WTC11 (cell line): ENCODE measurements around the gene MMP19. TPM values are rescaled to one million over a fixed set of nuclear protein-coding genes. Genes with fewer than 3 reads are reported as not detected.

Source experiments
- ATAC-seq: fragments of 200-7000 bp; cut with Tn5 transposase; 2 replicates; pipeline ENCODE4 v1.10.0; 2021; ENCODE audit warnings: mild to moderate bottlenecking, moderate library complexity
- CTCF ChIA-PET: fragments of 300-600 bp; sonication (Branson Sonifier 250); formaldehyde crosslinking; loops from one replicate; lab custom pipeline; 2021; ENCODE audit warnings: antibody characterized with exemption; lab: Charles Lee
- POLR2A ChIA-PET: fragments of 350-600 bp; sonication (Branson Sonifier 250); formaldehyde crosslinking; loops from one replicate; lab custom pipeline; 2021; ENCODE audit warnings: antibody characterized with exemption; lab: Charles Lee
- DNase-seq: peaks from one replicate; pipeline ENCODE4 v3.0.0; 2021; ENCODE audit warnings: low spot score
- H3K27ac Mint-ChIP-seq: 2 replicates; pipeline ENCODE4 v1.8.0; 2021; ENCODE audit warnings: mixed read lengths
- H3K27me3 Mint-ChIP-seq: 2 replicates; pipeline ENCODE4 v1.8.0; 2021; ENCODE audit warnings: low read depth, mild to moderate bottlenecking, moderate library complexity, mixed read lengths
- H3K36me3 Mint-ChIP-seq: 2 replicates; pipeline ENCODE4 v1.8.0; 2021; ENCODE audit warnings: mixed read lengths
- H3K4me1 Mint-ChIP-seq: 2 replicates; pipeline ENCODE4 v1.8.0; 2022; ENCODE audit warnings: mixed read lengths
- H3K4me3 Mint-ChIP-seq: 2 replicates; pipeline ENCODE4 v1.8.0; 2021; ENCODE audit warnings: mild to moderate bottlenecking, moderate library complexity, mixed read lengths
- H3K9me3 Mint-ChIP-seq: 2 replicates; pipeline ENCODE4 v1.8.0; 2021; ENCODE audit warnings: mixed read lengths
- CBFB ChIP-seq: sonication (generic); formaldehyde crosslinking; IDR thresholded peaks from 2 replicates; pipeline ENCODE4 v1.8.1; 2022; ENCODE audit warnings: mild to moderate bottlenecking, low read depth, missing genetic modification reagents
- CREB1 ChIP-seq: sonication (generic); formaldehyde crosslinking; IDR thresholded peaks from 2 replicates; pipeline ENCODE4 v1.8.0; 2023; ENCODE audit warnings: mild to moderate bottlenecking, missing genetic modification reagents
- CREM ChIP-seq: sonication (generic); formaldehyde crosslinking; IDR thresholded peaks from 2 replicates; pipeline ENCODE4 v1.8.1; 2022; ENCODE audit warnings: mild to moderate bottlenecking, missing genetic modification reagents, moderate library complexity
- ETV6 ChIP-seq: sonication (generic); formaldehyde crosslinking; IDR thresholded peaks from 2 replicates; pipeline ENCODE4 v1.8.1; 2022; ENCODE audit warnings: mild to moderate bottlenecking, missing genetic modification reagents
- FOXJ3 ChIP-seq: sonication (generic); formaldehyde crosslinking; IDR thresholded peaks from 2 replicates; pipeline ENCODE4 v1.9.0; 2021; ENCODE audit warnings: missing genetic modification reagents, mild to moderate bottlenecking, borderline replicate concordance
- FOXK1 ChIP-seq: sonication (generic); formaldehyde crosslinking; IDR thresholded peaks from 2 replicates; pipeline ENCODE4 v1.8.0; 2022; ENCODE audit warnings: mild to moderate bottlenecking, moderate library complexity, missing genetic modification reagents
- NR1H2 ChIP-seq: sonication (generic); formaldehyde crosslinking; IDR thresholded peaks from 2 replicates; pipeline ENCODE4 v1.9.0; 2021; ENCODE audit warnings: mild to moderate bottlenecking, moderate library complexity, missing genetic modification reagents
- SOX15 ChIP-seq: fragments of 250-450 bp; sonication (Bioruptor Pico); IDR thresholded peaks from 2 replicates; pipeline ENCODE4 v1.9.0; 2021; ENCODE audit warnings: mild to moderate bottlenecking
- TCF7 ChIP-seq: sonication (generic); formaldehyde crosslinking; IDR thresholded peaks from 2 replicates; pipeline ENCODE4 v1.8.0; 2022; ENCODE audit warnings: mild to moderate bottlenecking, low read depth, missing genetic modification reagents, moderate library complexity
- TEAD4 ChIP-seq: sonication (generic); formaldehyde crosslinking; IDR thresholded peaks from 2 replicates; pipeline ENCODE4 v1.8.0; 2022; ENCODE audit warnings: mild to moderate bottlenecking, missing genetic modification reagents
- ZNF232 ChIP-seq: sonication (generic); formaldehyde crosslinking; IDR thresholded peaks from 2 replicates; pipeline ENCODE4 v1.8.0; 2022; ENCODE audit warnings: mild to moderate bottlenecking, missing genetic modification reagents
- ZNF423 ChIP-seq: fragments of 250-450 bp; sonication (Bioruptor Pico); IDR thresholded peaks from 2 replicates; pipeline ENCODE4 v2.1.2; 2022; ENCODE audit warnings: mild to moderate bottlenecking, moderate library complexity
- ZNF671 ChIP-seq: fragments of 250-450 bp; sonication (Bioruptor Pico); IDR thresholded peaks from 2 replicates; pipeline ENCODE4 v1.8.0; 2021; ENCODE audit warnings: mild to moderate bottlenecking
- total RNA-seq: library from RNA; stranded (reverse); gene quantifications from 3 replicates; pipeline ENCODE4 v1.2.3, GENCODE V29; 2021
- TF ChIP-seq, protein P1 (sequence below): sonication (generic); formaldehyde crosslinking; IDR thresholded peaks from 2 replicates; pipeline ENCODE4 v1.8.1; 2023; ENCODE audit warnings: mild to moderate bottlenecking, missing genetic modification reagents, borderline replicate concordance
- TF ChIP-seq, protein P2 (sequence below): sonication (generic); formaldehyde crosslinking; IDR thresholded peaks from 2 replicates; pipeline ENCODE4 v1.8.1; 2023; ENCODE audit warnings: mild to moderate bottlenecking, missing genetic modification reagents
- TF ChIP-seq, protein P3 (sequence below): fragments of 250-450 bp; sonication (Bioruptor Pico); conservative IDR thresholded peaks from 2 replicates; pipeline ENCODE4 v1.9.0; 2021; ENCODE audit warnings: mild to moderate bottlenecking
- TF ChIP-seq, protein P4 (sequence below): sonication (generic); formaldehyde crosslinking; IDR thresholded peaks from 2 replicates; pipeline ENCODE4 v1.8.0; 2022; ENCODE audit warnings: mild to moderate bottlenecking, missing genetic modification reagents
- TF ChIP-seq, protein P5 (sequence below): sonication (generic); formaldehyde crosslinking; IDR thresholded peaks from 2 replicates; pipeline ENCODE4 v1.8.1; 2023; ENCODE audit warnings: mild to moderate bottlenecking, missing genetic modification reagents, moderate library complexity
- TF ChIP-seq, protein P6 (sequence below): sonication (generic); formaldehyde crosslinking; IDR thresholded peaks from 2 replicates; pipeline ENCODE4 v1.8.1; 2023; ENCODE audit warnings: mild to moderate bottlenecking, missing genetic modification reagents

The MMP19 gene
- total RNA-seq, 1 experiment from 2014 or later: 1.6 TPM

DNA sequence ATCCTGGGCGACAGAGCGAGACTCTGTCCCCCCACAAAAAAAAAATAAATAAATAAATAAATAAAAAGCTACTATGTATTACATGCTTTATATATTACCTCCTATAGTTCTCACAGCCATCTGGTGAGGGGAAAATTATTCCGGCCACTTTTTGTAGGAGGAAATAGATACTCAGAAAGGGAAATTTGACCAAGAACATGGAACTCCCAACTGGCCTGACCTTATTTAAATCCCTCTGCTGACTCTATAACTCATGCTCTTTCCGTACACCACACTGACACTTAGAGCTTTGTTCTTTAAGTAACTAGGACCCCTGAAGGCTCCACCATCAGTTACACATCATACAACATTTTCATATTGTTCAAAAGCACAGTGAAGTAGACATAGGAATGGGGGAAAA lies 2.2 kb upstream of the MMP19 start (continued):
- TF ChIP-seq, protein P1, sequence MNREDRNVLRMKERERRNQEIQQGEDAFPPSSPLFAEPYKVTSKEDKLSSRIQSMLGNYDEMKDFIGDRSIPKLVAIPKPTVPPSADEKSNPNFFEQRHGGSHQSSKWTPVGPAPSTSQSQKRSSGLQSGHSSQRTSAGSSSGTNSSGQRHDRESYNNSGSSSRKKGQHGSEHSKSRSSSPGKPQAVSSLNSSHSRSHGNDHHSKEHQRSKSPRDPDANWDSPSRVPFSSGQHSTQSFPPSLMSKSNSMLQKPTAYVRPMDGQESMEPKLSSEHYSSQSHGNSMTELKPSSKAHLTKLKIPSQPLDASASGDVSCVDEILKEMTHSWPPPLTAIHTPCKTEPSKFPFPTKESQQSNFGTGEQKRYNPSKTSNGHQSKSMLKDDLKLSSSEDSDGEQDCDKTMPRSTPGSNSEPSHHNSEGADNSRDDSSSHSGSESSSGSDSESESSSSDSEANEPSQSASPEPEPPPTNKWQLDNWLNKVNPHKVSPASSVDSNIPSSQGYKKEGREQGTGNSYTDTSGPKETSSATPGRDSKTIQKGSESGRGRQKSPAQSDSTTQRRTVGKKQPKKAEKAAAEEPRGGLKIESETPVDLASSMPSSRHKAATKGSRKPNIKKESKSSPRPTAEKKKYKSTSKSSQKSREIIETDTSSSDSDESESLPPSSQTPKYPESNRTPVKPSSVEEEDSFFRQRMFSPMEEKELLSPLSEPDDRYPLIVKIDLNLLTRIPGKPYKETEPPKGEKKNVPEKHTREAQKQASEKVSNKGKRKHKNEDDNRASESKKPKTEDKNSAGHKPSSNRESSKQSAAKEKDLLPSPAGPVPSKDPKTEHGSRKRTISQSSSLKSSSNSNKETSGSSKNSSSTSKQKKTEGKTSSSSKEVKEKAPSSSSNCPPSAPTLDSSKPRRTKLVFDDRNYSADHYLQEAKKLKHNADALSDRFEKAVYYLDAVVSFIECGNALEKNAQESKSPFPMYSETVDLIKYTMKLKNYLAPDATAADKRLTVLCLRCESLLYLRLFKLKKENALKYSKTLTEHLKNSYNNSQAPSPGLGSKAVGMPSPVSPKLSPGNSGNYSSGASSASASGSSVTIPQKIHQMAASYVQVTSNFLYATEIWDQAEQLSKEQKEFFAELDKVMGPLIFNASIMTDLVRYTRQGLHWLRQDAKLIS (CRISPR knock-in tag): no peak
- TF ChIP-seq FOXK1 (CRISPR knock-in tag): no peak
- no peak for TF ChIP-seq TEAD4 (CRISPR knock-in tag)
- no peak for TF ChIP-seq ETV6 (CRISPR knock-in tag)
- TF ChIP-seq, protein P2, sequence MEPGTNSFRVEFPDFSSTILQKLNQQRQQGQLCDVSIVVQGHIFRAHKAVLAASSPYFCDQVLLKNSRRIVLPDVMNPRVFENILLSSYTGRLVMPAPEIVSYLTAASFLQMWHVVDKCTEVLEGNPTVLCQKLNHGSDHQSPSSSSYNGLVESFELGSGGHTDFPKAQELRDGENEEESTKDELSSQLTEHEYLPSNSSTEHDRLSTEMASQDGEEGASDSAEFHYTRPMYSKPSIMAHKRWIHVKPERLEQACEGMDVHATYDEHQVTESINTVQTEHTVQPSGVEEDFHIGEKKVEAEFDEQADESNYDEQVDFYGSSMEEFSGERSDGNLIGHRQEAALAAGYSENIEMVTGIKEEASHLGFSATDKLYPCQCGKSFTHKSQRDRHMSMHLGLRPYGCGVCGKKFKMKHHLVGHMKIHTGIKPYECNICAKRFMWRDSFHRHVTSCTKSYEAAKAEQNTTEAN (CRISPR knock-in tag): no peak
- TF ChIP-seq, protein P3, sequence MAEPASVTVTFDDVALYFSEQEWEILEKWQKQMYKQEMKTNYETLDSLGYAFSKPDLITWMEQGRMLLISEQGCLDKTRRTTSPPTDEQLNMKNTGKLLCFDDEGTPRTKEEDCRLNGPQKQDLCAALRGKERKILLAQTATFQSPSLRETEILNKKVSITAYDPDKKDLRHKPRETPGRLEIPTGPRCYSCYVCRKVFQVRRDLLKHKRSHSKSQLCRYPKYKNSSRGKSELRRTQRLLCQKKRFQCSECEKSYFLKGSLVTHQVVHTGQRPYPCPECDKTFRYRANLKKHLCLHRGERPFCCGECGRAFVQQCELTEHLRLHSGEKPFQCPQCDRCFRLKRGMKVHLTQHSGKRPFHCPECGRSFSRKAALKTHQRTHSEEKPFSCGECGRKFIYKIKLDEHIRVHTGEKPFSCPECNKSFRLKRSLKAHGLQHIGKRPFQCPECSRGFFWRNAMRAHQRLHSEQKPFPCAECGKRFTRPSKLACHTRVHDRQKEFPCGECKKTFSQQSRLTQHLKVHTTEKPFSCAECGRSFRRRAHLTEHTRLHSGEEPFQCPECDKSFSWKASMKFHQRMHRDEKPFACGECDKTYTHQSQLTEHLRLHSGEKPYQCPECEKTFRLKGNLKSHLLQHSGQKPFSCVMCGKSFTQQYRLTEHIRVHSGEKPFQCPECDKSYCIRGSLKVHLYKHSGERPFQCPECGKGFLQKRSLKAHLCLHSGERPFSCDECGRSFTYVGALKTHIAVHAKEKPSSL (CRISPR knock-in tag): no peak

DNA sequence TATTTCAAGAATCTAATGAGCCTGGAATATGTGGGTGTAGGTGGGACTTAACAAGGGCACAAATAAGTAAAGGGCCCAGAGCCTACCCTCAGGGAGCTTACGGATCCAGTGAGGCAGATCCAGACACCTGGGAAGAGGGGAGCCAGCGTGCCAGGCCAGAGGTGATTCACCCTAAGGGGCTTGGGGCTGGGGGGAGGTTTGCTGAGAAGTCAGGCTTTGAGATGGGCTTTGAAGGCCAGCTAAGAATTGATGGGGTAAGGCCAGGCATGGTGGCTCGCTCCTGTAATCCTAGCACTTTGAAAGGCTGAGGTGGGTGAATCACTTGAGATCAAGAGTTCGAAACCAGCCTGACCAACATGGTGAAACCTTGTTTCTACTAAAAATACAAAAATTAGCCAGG lies 695 bp upstream of the MMP19 start:
- no peak overlapping the region for H3K4me3 Mint-ChIP-seq
- H3K36me3 Mint-ChIP-seq: no peaks in the 10 kb centered on the region
- POLR2A ChIA-PET: interaction anchor here (0.8 to 1.6 kb wide), 2 partner anchors 11 to 13 kb away, joined by 3 to 5 read pairs; no protein-coding TSS in a partner anchor
- peaks cover 4% of the 10 kb centered on the region; the same call in 1 of the 2 replicates for H3K27me3 Mint-ChIP-seq
- TF ChIP-seq, protein P4, sequence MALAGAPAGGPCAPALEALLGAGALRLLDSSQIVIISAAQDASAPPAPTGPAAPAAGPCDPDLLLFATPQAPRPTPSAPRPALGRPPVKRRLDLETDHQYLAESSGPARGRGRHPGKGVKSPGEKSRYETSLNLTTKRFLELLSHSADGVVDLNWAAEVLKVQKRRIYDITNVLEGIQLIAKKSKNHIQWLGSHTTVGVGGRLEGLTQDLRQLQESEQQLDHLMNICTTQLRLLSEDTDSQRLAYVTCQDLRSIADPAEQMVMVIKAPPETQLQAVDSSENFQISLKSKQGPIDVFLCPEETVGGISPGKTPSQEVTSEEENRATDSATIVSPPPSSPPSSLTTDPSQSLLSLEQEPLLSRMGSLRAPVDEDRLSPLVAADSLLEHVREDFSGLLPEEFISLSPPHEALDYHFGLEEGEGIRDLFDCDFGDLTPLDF (CRISPR knock-in tag): no peak
- no peak for TF ChIP-seq CBFB (CRISPR knock-in tag)
- TF ChIP-seq, protein P5, sequence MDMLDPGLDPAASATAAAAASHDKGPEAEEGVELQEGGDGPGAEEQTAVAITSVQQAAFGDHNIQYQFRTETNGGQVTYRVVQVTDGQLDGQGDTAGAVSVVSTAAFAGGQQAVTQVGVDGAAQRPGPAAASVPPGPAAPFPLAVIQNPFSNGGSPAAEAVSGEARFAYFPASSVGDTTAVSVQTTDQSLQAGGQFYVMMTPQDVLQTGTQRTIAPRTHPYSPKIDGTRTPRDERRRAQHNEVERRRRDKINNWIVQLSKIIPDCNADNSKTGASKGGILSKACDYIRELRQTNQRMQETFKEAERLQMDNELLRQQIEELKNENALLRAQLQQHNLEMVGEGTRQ (CRISPR knock-in tag): no peak
- TF ChIP-seq, protein P6, sequence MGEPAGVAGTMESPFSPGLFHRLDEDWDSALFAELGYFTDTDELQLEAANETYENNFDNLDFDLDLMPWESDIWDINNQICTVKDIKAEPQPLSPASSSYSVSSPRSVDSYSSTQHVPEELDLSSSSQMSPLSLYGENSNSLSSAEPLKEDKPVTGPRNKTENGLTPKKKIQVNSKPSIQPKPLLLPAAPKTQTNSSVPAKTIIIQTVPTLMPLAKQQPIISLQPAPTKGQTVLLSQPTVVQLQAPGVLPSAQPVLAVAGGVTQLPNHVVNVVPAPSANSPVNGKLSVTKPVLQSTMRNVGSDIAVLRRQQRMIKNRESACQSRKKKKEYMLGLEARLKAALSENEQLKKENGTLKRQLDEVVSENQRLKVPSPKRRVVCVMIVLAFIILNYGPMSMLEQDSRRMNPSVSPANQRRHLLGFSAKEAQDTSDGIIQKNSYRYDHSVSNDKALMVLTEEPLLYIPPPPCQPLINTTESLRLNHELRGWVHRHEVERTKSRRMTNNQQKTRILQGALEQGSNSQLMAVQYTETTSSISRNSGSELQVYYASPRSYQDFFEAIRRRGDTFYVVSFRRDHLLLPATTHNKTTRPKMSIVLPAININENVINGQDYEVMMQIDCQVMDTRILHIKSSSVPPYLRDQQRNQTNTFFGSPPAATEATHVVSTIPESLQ (CRISPR knock-in tag): no peak
- no peak for TF ChIP-seq CREM (CRISPR knock-in tag)
- no peak for TF ChIP-seq TCF7
- TF ChIP-seq ZNF671 (CRISPR knock-in tag): no peak
- no peak for TF ChIP-seq ZNF423 (CRISPR knock-in tag)
- TF ChIP-seq CREB1 (CRISPR knock-in tag): no peak
- TF ChIP-seq FOXJ3 (CRISPR knock-in tag): no peak
- no peak for TF ChIP-seq ZNF232
- no peak for TF ChIP-seq SOX15 (CRISPR knock-in tag)
- TF ChIP-seq NR1H2 (CRISPR knock-in tag): no peak
- no peak for DNase-seq
- H3K27ac Mint-ChIP-seq: no peak overlapping the region
- H3K9me3 Mint-ChIP-seq: no peaks in the 10 kb centered on the region
- CTCF ChIA-PET: interaction anchor here (1.1 to 1.6 kb wide), 5 partner anchors 12 to 152 kb away, joined by 3 to 5 read pairs (median 5); no protein-coding TSS in a partner anchor
- ATAC-seq: no peak
- peaks cover 25% of the 10 kb centered on the region for H3K4me1 Mint-ChIP-seq
